HG02642 (cell line): ENCODE measurements around the gene TMEM131.
A peak's percentile ranks its signal among the peaks of the same experiment; 100 is the strongest.
"Not testable (repeated sequence)": the region's sequence is repeated elsewhere in the genome, so short reads cannot be mapped to it uniquely, and the experiment has no call there.

Experiments used
- ATAC-seq: cut with Tn5 transposase; IDR thresholded peaks from one replicate; pipeline ENCODE4 v1.9.1; 2021; ENCODE audit warnings: mild to moderate bottlenecking; ENCODE audit not compliant: unreplicated experiment, poor library complexity

Gene TMEM131

GRCh38 chr2:97963880-97964279, 31.9 kb downstream of the TMEM131 start:
- no peak for ATAC-seq

DNA sequence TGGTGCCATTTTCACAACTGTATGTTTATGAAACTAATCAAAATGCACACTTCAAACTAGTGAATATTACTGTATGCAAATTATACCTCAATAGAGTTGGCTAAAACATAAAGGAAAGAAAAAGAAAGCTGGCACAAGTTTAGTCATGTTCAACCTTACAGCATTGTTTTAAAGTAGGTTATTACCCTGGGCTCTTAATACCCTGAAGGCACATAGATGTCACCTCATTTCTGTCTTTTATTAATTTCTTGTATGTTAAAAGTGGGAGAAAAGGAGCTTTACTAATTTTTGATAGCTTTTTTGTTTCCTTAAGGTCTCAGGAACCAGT, 32.7 kb downstream of the TMEM131 start:
- ATAC-seq, result no peak

- ATAC-seq, result no peak
Observed at GRCh38 chr2:97961534-97961933, 34.2 kb downstream of the TMEM131 start.

DNA sequence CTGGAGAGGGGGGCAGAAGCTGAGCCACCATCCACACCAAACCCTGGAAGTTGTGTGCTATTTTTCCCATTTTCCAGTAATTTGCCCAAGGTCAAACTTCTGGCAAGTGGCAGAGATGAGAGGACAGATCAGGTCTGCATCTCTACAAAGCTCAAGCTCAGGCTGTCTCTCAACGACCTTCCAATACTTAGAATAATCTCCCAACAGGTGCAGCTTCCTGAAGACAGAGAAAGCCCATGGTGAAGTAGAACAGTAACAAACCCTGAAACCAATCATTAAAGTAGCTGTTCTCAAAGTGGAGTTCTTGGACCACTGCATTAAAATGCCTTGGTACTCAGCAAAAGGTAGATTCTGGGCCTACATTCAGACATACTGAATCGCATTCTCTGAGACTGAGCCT, 37.6 kb downstream of the TMEM131 start:
- no peak for ATAC-seq

DNA sequence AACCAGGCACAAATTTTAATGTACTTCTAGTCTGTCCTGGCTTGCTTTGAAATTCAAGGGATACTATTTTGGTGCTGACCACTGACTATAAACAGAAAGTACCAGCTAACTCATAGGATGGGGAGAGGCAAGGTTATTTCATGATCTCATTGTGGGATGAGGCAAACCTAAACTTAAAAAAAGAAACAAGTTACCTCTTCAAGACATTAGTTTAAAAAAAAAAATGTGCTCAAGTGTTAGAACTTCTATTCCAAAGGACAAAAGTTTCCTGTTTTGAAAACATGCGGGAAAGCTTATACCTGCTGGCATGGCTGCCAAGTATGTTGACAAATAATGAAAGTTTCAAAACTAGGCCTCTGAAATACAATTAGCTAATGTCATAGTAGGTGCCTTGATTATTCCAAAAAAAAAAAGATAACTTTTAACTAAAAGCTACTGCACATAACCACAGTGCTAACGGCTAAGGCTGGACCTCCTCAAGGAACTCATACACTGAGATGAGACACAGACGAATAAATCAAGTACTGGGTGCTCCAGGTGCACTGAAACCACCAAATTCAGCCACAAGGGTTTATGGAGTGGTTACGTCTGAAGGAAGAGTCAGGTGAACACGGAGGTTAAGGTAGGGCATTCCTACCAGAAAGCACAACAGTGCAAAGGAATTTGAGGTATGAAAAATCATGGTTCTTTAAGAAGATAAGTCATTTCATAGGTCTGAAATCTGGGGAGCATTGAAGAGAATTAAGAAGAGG, 38.1 kb downstream of the TMEM131 start:
- no peak for ATAC-seq

- not testable (repeated sequence) for ATAC-seq
Observed at GRCh38 chr2:97956753-97957152, 39.0 kb downstream of the TMEM131 start.

DNA sequence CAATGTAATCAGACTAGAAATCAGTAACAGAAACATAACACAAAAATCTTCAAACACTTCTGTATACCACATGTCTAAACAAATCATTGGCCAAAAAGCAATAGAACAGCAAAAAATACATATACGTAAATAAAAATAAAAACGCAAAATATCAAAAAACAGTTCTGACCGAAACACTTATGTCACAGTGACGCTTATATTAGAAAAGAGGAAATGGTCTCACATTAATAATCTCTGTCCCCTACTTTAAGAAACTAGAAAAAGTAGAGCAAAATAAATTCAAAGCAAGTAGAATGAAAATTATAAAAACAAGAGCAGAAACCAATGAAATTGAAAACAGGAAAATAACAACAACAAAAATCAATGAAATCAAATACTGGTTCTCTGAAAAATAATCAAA, 41.9 kb downstream of the TMEM131 start:
- no peak for ATAC-seq

DNA sequence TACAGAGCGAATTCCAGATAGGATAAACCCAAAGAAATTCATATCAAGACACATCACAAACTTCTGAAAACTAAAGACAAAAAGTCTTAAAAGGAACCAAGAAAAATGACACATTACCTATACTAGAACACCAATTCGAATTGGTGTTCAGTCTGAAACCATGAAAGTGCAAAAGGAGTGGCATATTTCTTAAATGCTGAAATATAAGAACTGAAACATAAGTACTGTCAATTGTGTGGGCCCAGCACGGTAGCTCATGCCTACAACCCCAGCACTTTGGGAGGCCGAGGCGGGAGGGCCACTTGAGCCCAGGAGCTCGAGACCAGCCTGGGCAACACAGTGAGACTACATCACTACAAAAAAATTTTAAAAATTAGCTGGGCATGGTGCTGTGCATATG, 43.4 kb downstream of the TMEM131 start:
- no peak for ATAC-seq

DNA sequence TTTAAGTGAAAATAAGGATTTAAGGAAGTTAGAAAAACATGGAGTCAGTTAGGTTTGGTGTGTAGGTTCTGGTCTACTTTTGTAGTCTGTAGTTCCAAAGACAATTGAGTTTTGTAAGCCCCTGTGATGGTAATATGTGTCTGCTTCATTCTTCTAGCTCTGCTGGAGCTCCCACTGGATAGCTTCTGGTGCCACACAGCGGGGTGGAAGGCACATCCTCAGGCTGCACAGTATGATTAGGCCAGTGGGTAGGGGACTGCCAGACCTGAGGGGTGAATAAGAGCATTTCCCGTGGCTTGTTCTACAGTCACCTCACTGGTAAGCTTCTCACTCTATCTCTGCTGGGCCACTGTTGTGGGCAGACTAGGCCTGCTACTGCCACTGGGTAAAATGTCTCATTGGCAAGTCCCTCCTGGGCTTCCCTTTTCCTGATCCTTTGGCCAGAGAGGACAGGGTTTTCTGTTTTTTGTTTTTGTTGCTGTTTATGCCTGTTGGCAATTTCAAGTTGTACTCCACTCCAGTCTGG, 44.5 kb downstream of the TMEM131 start:
- ATAC-seq, result peak; percentile 52

DNA sequence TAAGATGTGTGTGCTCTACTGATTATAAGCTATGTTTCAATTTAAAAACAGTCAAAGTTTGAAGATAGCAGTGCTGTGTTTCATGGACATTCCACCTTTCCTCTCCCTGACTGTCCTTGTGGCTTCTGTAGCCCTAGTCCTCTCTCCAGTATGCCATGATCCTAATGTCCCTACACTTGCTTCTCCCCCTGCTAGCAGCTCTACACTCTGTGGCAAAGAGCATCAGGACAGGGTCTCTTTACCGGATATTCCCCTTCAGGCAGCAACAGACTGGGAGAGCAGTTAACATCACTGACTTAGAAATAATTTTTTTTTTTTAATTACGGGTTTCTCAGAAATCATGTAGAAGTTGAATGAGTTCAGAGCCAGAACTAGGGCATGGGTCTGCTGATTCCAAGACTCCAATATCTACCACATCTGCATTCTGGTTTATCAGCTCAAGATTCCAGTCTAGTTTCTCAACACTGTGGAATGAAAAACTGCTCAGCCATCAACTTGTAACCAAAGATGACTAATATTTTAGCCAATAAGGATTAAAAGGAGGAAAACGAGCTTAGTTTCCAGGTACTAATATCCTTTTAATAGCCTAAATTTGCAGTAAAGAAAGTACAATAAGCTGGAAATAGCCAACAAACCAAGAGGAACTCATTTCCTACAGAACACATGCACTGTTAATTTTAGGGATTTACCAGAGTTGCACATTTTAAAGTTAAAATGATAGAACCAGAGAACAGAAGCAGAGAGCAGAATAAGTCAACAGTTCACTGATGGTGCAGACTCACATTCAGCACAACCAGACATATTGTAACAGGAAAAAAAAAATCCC, 45.2 kb downstream of the TMEM131 start:
- ATAC-seq, result no peak

DNA sequence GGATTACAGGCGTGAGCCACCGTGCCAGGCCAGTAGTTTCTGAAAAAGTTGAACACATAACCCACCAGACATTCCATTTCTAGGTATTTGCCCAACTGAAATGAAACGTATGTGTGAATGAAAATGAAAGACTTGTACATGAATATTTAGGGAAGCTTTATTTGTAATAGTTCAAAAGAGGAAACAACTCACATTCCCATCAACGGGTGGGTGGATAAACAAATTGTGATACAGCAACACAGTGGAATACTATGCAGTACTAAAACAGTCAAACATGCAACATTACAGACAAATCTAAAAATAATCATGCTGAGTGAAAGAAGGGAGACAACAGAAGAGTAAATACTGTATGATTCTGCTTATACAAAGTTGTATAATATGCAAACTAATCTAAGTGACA, 46.8 kb downstream of the TMEM131 start:
- no peak for ATAC-seq

DNA sequence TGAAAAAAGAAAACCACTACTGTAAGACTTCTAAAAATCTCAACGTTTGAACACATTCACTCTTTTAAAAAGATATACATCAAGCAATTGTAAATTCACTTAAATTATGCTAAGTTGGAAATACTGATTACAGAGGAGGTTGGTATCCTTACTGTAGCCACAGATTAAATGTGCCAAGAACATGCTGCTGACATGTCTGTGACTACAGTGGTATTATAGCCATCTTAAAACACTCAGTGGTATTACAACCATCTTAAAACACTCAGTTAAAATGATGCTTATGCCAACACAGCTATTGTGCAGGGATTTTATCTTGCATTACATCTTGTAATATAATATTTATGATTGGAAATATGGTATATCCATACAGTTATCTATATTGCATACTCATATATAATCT, 50.0 kb downstream of the TMEM131 start:
- no peak for ATAC-seq

DNA sequence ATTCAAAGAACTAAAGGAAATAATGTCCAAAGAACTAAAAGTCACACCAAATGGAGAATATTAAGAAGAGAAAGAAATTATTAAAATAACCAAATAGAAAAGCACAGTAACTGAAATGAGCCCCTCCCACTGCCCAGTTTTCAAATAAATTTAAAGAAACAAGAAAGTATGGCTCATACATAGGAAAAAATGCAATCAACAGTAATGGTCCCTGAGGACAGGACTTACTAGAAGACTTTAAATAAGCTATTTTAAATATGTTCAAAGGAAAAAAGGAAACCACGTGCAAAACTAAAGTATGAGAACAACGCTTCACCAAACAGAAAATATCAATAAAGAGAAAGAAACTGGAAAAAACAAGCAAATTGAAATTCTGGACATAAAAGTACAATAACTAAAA, 58.9 kb downstream of the TMEM131 start:
- ATAC-seq, result no peak

- peak; percentile 80 for ATAC-seq
Observed at GRCh38 chr2:97936199-97936598, 59.5 kb downstream of the TMEM131 start.

DNA sequence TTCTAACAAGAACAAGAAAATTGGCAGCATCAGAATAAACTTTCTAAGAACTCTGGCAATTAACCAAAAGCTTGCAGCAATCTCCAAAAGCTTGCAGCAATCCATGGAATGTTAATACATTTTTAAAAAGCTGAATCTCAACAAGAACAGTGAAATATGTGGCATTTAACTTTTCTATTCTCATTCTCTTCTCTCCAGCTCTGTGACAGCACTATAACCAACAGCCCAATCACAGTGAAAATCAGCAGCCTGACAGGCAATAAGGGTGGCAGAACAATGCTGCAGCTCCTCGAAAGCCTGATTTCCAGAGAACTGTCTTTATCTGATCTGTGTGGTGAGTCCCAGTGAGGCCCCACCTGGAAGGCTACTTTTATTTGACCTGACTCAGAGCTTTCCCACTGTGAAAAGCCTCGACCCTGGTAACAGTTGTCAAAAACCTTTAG, 60.0 kb downstream of the TMEM131 start:
- peak; percentile 23 for ATAC-seq

DNA sequence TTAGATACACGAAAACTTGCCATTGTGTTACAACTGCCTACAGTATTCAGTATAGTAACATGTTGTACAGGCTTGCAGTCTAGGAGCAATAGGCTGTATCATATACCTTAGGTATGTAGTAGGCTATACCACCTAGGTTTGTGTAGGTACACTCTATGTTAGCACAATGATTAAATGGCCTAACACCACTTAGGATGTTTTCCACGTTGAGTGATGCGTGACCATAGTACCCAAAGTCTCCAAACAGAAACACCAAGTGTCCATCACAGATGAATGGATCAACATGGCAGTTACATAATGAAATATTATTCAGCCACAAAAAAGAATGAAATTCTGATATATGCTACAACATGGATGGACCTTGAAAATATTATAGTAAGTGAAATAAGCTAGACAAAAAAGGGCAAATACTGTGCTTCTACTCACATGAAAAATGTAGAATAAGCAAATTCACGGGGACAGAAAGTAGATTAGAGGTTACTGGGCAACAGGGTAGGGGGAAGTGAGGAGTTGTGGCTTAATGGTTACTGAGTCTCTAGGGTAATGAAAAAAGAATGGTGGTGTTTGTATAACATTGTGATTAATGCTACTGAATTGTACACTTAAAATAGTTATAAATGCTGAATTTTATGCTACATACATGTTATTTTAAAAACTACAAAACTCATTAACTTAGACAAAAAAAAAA, 62.6 kb downstream of the TMEM131 start:
- peak; percentile 52 for ATAC-seq

GRCh38 chr2:97931858-97932225, 63.9 kb downstream of the TMEM131 start:
- ATAC-seq, result no peak

DNA sequence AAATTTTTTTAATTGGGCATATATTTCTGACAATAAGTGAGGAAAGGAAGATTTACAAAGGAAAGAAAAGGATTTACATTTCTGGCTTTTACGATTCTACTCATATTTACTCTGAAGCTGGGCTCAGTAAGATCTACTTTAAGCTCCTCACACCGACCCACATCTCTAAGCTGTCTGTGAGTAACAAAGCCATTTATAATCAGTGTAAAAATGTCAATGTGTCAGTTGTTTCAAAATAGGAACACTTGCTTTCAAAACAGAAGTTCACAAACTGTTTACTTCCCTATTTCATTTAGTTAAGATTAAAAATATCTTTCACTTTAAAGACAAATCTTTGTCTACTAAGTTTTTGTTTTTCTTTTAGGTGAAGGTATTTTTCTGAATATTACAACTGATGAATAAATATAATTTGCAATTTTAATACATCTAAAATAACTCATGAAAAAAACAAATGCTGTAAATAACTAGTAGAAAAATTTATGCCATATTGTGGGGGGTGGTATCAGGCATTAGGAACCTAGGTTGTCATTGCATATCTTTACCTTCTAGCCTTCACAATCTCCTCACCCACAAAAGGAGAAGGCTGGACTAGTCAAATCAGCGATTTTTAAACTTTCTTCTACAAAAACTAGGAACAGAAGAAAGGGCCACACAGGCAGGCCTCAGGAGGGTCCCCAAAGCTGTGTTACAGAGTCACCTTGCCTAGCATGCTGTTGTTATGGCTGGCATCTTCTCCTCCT, 64.5 kb downstream of the TMEM131 start:
- no peak for ATAC-seq

DNA sequence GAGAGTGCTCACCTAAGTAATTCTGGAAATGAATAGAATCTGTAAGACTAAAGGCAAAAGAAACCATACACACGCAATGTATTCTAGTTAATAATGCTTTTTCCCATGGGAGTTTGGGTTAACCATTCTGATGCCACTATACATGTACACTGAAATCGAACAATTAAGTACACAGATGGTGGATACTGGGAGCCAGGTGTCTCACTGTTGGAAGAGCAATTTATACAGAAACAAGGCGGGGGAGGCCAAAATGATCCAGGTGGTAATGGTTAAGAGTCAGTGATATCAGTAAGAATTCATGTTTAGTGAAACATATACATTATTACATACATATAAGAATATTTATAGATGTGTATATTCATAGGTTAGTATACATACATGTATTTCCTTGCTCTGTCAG, 67.2 kb downstream of the TMEM131 start:
- ATAC-seq, result no peak

- no peak for ATAC-seq
Observed at GRCh38 chr2:97926946-97927345, 68.8 kb downstream of the TMEM131 start.
